Gastroesophageal sphincter (tissue), 4 donors: ENCODE measurements around the gene INO80. TPM values are rescaled to one million over a fixed set of nuclear protein-coding genes. Genes with fewer than 3 reads are reported as not detected.

ENCODE experiments used
- ATAC-seq: fragments of 150-250 bp; one replicate; pipeline ENCODE4 v1.9.1; 2016; ENCODE audit warnings: mild to moderate bottlenecking, moderate library complexity
- H3K27ac ChIP-seq, 4 donors: fragments of 200-600 bp; sonication (generic) in 3 of 4; 1 replicate in 3 of 4; 2 replicates in 1 of 4; pipeline ENCODE4 v1.5.1; 2016 to 2019
- H3K27me3 ChIP-seq: fragments of 200-600 bp; sonication (generic); one replicate; pipeline ENCODE4 v1.5.1; 2019
- H3K36me3 ChIP-seq, 2 donors: fragments of 200-600 bp; sonication (generic); one replicate each; pipeline ENCODE4 v1.5.1; 2019; ENCODE audit warnings: control low read depth in 1 of 2
- H3K4me1 ChIP-seq, 3 donors: fragments of 200-600 bp; sonication (generic); 1 replicate in 2 of 3; 2 replicates in 1 of 3; pipeline ENCODE4 v1.5.1; 2016 to 2019; ENCODE audit warnings: control low read depth in 2 of 3
- H3K4me3 ChIP-seq, 2 donors: fragments of 200-600 bp; sonication (generic); one replicate each; pipeline ENCODE4 v1.5.1; 2019; ENCODE audit warnings: mild to moderate bottlenecking in 1 of 2, moderate library complexity in 1 of 2
- H3K9me3 ChIP-seq, 3 donors: fragments of 200-600 bp; sonication (generic); one replicate each; pipeline ENCODE4 v1.5.1; 2017 to 2019; ENCODE audit warnings: control low read depth in 2 of 3
- EP300 ChIP-seq: sonication (generic); formaldehyde crosslinking; IDR thresholded peaks from one replicate; pipeline ENCODE4 v1.6.1; 2017; ENCODE audit warnings: antibody characterized with exemption, mild to moderate bottlenecking
- POLR2A ChIP-seq, 2 donors: fragments of 450-650 bp; IDR thresholded peaks; one replicate each; pipeline ENCODE4 v1.6.1; 2017; ENCODE audit warnings: antibody characterized with exemption in 2 of 2, mild to moderate bottlenecking in 2 of 2, moderate library complexity in 1 of 2
- POLR2AphosphoS5 ChIP-seq: sonication (generic); formaldehyde crosslinking; IDR thresholded peaks from one replicate; pipeline ENCODE4 v1.6.1; 2017; ENCODE audit warnings: antibody characterized with exemption
- WGBS, 2 donors: methylation state at CpG; one replicate each; pipeline ENCODE4 v1.1.5; 2018; ENCODE audit warnings: low coverage in 1 of 2; 5-methylcytosine and 5-hydroxymethylcytosine counted together
- total RNA-seq, 4 donors: library from RNA; depleted of rRNA; stranded (reverse); fragments of >200 nt; gene quantifications; one replicate each; pipeline ENCODE4 v1.1.0, GENCODE V29; 2016
- TF ChIP-seq, protein P1 (sequence below), 4 experiments: fragments of 200-600 bp in 2 of 4; fragments of 450-650 bp in 2 of 4; sonication (generic) in 1 of 4; IDR thresholded peaks; one replicate each; pipeline ENCODE4 v1.5.1; 2017 to 2019; ENCODE audit warnings: antibody characterized with exemption in 4 of 4, mild to moderate bottlenecking in 2 of 4, moderate library complexity in 2 of 4

INO80 gene
- total RNA-seq, 4 donors from 2014 or later, result 18.0 to 61.3 (median 32.2) TPM

GRCh38 chr15:41066516-41066915 is 49.6 kb downstream of the INO80 start:
- peaks cover 0 to 14% (median 0%) of the 10 kb centered on the region in 3 donors for H3K9me3 ChIP-seq
- 93 to 96% methylated on average over 5 to 7 of the region's 7 CpGs for WGBS, 2 donors
- TF ChIP-seq POLR2A (IDR thresholded peaks at IDR 0.05) (no peak), EP300 (no peak), POLR2AphosphoS5 (no peak)
- TF ChIP-seq, protein P1, sequence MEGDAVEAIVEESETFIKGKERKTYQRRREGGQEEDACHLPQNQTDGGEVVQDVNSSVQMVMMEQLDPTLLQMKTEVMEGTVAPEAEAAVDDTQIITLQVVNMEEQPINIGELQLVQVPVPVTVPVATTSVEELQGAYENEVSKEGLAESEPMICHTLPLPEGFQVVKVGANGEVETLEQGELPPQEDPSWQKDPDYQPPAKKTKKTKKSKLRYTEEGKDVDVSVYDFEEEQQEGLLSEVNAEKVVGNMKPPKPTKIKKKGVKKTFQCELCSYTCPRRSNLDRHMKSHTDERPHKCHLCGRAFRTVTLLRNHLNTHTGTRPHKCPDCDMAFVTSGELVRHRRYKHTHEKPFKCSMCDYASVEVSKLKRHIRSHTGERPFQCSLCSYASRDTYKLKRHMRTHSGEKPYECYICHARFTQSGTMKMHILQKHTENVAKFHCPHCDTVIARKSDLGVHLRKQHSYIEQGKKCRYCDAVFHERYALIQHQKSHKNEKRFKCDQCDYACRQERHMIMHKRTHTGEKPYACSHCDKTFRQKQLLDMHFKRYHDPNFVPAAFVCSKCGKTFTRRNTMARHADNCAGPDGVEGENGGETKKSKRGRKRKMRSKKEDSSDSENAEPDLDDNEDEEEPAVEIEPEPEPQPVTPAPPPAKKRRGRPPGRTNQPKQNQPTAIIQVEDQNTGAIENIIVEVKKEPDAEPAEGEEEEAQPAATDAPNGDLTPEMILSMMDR (IDR thresholded peaks at IDR 0.05), result no peak
- peaks cover 3 to 100% of the 10 kb centered on the region in 2 donors for H3K36me3 ChIP-seq
- no peak for ATAC-seq
- H3K4me3 ChIP-seq, result no peak overlapping the region
- H3K4me1 ChIP-seq, result no peaks in the 10 kb centered on the region
- no peaks in the 10 kb centered on the region for H3K27me3 ChIP-seq
- no peak overlapping the region for H3K27ac ChIP-seq

- Histone ChIP-seq H3K4me3 (no peak overlapping the region), H3K27ac (no peak overlapping the region), H3K9me3 (peaks cover 0 to 21% (median 0%) of the 10 kb centered on the region in 3 donors), H3K4me1 (no peaks in the 10 kb centered on the region), H3K36me3 (peaks cover 3 to 100% of the 10 kb centered on the region in 2 donors), H3K27me3 (no peaks in the 10 kb centered on the region)
- TF ChIP-seq, protein P1 (IDR thresholded peaks at IDR 0.05), result no peak
- TF ChIP-seq POLR2A (IDR thresholded peaks at IDR 0.05) (no peak), POLR2AphosphoS5 (no peak), EP300 (no peak)
- no peak for ATAC-seq
- WGBS, 2 donors, result 100% methylated on average over 1 to 2 of the region's 2 CpGs
These were observed 54.4 kb downstream of the INO80 start for GRCh38 chr15:41061667-41062066.

GRCh38 chr15:41060505-41060904 is 55.6 kb downstream of the INO80 start:
- Histone ChIP-seq H3K27ac (no peak overlapping the region), H3K4me1 (no peaks in the 10 kb centered on the region), H3K9me3 (peaks cover 0 to 21% (median 0%) of the 10 kb centered on the region in 3 donors), H3K36me3 (peaks cover 3 to 100% of the 10 kb centered on the region in 2 donors), H3K4me3 (no peak overlapping the region), H3K27me3 (no peaks in the 10 kb centered on the region)
- no peak for ATAC-seq
- TF ChIP-seq POLR2AphosphoS5 (no peak), EP300 (no peak), POLR2A (IDR thresholded peaks at IDR 0.05) (no peak)
- TF ChIP-seq, protein P1 (IDR thresholded peaks at IDR 0.05), result no peak
- 91 to 100% methylated on average over 2 to 3 of the region's 3 CpGs for whole genome bisulfite sequencing, 2 donors

GRCh38 chr15:41056810-41057209 is 59.3 kb downstream of the INO80 start:
- 82 to 97% methylated on average over 2 of the region's 2 CpGs for WGBS, 2 donors
- Histone ChIP-seq H3K27me3 (no peaks in the 10 kb centered on the region), H3K4me1 (no peaks in the 10 kb centered on the region), H3K9me3 (peaks cover 0 to 10% (median 0%) of the 10 kb centered on the region in 3 donors), H3K27ac (no peak overlapping the region), H3K4me3 (no peak overlapping the region), H3K36me3 (peaks cover 0 to 100% of the 10 kb centered on the region in 2 donors)
- no peak for ATAC-seq
- TF ChIP-seq POLR2A (IDR thresholded peaks at IDR 0.05), result no peak

- TF ChIP-seq POLR2A (IDR thresholded peaks at IDR 0.05) (no peak), POLR2AphosphoS5 (no peak), EP300 (no peak)
- TF ChIP-seq, protein P1 (IDR thresholded peaks at IDR 0.05), result no peak
- H3K27ac ChIP-seq, result no peak overlapping the region
- 100% methylated on average over 2 of the region's 2 CpGs for WGBS, 2 donors
- peaks cover 0 to 100% of the 10 kb centered on the region in 2 donors for H3K36me3 ChIP-seq
- no peaks in the 10 kb centered on the region for H3K9me3 ChIP-seq
- H3K4me1 ChIP-seq, result no peaks in the 10 kb centered on the region
- H3K4me3 ChIP-seq, result no peak overlapping the region
- no peak for ATAC-seq
- H3K27me3 ChIP-seq, result no peaks in the 10 kb centered on the region
These were observed 60.4 kb downstream of the INO80 start for GRCh38 chr15:41055706-41056105.
